ENCODE data around the gene TNFAIP3. TPM values are rescaled to one million over a fixed set of nuclear protein-coding genes. Genes with fewer than 3 reads are reported as not detected.

Gene TNFAIP3
- total RNA-seq, 4 donors from 2014 or later, result 5.9 to 7.8 (median 7.3) TPM

DNA sequence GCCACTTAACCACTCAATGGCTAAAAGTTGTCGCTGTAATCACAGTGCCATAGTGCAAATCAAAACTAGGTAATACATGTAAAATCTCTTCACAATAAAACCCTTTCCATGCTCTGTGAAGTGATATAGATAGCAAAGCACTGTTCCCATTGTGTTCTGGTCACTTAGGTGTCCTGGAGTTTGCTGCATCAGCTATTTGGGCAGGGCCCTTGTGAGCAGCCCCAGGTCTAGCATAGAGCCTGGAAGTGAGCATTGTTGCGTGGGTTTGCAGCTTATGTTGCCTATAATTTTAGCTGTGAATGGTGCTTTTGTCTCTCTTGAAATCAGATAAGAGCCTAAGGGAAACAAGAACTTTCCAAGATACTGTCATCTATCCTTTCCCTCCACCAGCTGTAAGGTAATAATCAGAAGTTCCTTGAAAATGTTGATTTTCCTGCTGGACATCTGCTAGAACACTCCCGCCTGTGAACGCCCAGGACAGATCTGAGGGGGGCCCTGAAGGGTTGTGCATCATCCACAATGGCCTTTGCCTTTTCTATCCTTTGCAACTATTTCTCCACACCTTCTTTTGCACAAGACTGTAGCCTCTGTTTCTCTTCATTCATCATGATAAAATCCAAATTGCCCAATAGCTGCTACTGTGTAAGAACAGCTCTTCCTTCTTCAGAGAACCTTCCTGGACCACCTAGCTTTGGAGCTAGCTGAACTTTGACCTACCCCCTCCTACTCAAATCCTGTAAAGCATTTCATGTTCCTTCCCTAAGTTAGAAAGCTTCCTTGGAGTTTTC lies 57.0 kb downstream of the TNFAIP3 start:
- intact Hi-C loops (cut with DNase I), result no loop called here
- peaks cover 0 to 12% of the 10 kb centered on the region in 2 donors for H3K4me1 ChIP-seq
- TF ChIP-seq, protein P1, sequence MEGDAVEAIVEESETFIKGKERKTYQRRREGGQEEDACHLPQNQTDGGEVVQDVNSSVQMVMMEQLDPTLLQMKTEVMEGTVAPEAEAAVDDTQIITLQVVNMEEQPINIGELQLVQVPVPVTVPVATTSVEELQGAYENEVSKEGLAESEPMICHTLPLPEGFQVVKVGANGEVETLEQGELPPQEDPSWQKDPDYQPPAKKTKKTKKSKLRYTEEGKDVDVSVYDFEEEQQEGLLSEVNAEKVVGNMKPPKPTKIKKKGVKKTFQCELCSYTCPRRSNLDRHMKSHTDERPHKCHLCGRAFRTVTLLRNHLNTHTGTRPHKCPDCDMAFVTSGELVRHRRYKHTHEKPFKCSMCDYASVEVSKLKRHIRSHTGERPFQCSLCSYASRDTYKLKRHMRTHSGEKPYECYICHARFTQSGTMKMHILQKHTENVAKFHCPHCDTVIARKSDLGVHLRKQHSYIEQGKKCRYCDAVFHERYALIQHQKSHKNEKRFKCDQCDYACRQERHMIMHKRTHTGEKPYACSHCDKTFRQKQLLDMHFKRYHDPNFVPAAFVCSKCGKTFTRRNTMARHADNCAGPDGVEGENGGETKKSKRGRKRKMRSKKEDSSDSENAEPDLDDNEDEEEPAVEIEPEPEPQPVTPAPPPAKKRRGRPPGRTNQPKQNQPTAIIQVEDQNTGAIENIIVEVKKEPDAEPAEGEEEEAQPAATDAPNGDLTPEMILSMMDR (IDR thresholded peaks at IDR 0.05), result no peak
- no peak for TF ChIP-seq POLR2A (IDR thresholded peaks at IDR 0.05)
- no peak overlapping the region for H3K27ac ChIP-seq
- no peaks in the 10 kb centered on the region for H3K9me3 ChIP-seq
- WGBS, 2 donors, result 80% methylated on average over 4 of the region's 4 CpGs
- no peaks in the 10 kb centered on the region for H3K27me3 ChIP-seq
- H3K36me3 ChIP-seq, result no peaks in the 10 kb centered on the region
- H3K4me3 ChIP-seq (replicated peaks in 1 of 3), result no peak overlapping the region
- DNase-seq, result no peak

DNA sequence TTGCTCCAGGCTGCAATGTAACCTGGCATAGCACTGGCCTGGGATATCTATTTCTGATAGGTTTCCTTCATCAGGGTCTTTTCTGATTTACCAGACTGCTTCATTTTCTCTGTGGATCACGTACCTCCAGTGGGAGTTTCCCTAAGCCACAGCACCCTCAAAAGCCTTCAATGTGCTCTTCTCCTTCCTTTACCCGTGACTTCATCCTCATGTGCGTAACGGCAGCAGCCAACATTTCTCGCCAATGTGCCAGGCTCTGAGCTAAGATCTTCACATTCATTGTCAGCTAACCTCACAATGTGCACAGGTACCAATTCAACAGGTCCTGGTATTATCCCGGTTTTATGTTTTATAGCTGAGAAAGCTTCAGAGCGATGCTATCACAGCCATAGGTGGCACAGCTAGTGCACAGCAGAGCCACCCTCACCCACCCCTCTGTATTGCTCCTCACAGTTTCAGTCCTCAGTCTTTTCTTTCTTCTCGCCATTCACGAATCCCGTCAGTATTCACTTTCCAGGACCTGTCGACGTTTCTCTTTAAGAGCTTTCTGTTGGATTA lies 58.2 kb downstream of the TNFAIP3 start:
- Histone ChIP-seq H3K9me3 (no peaks in the 10 kb centered on the region), H3K4me1 (peaks cover 0 to 7% of the 10 kb centered on the region in 2 donors), H3K27ac (no peak overlapping the region), H3K4me3 (replicated peaks in 1 of 3) (no peak overlapping the region), H3K27me3 (no peaks in the 10 kb centered on the region), H3K36me3 (no peaks in the 10 kb centered on the region)
- 92 to 93% methylated on average over 12 of the region's 12 CpGs for WGBS, 2 donors
- intact Hi-C loops (cut with DNase I), result no loop called here
- TF ChIP-seq, protein P1 (IDR thresholded peaks at IDR 0.05), result no peak
- TF ChIP-seq POLR2A (IDR thresholded peaks at IDR 0.05), result no peak
- no peak for DNase-seq

GRCh38 chr6:137926207-137926731 lies 59.2 kb downstream of the TNFAIP3 start:
- TF ChIP-seq, protein P1 (IDR thresholded peaks at IDR 0.05), result no peak
- 38 to 43% methylated on average over 1 of the region's 1 CpG for WGBS, 2 donors
- no peaks in the 10 kb centered on the region for H3K27me3 ChIP-seq
- H3K4me3 ChIP-seq (replicated peaks in 1 of 3), result no peak overlapping the region
- peak in 1 of 2 donors; percentile 5 for DNase-seq
- no peaks in the 10 kb centered on the region for H3K36me3 ChIP-seq
- H3K9me3 ChIP-seq, result no peaks in the 10 kb centered on the region
- no peak overlapping the region for H3K27ac ChIP-seq
- intact Hi-C loops (cut with DNase I), result no loop called here
- peaks cover 0 to 7% of the 10 kb centered on the region in 2 donors for H3K4me1 ChIP-seq

- Histone ChIP-seq H3K27ac (no peak overlapping the region), H3K27me3 (no peaks in the 10 kb centered on the region), H3K4me1 (peaks cover 0 to 7% of the 10 kb centered on the region in 2 donors), H3K4me3 (replicated peaks in 1 of 3) (no peak overlapping the region), H3K9me3 (no peaks in the 10 kb centered on the region), H3K36me3 (no peaks in the 10 kb centered on the region)
- WGBS, 2 donors, result 93 to 94% methylated on average over 3 of the region's 3 CpGs
- intact Hi-C loops (cut with DNase I), result no loop called here
- TF ChIP-seq, protein P1 (IDR thresholded peaks at IDR 0.05), result no peak
- no peak for TF ChIP-seq POLR2A (IDR thresholded peaks at IDR 0.05)
- DNase-seq, result no peak
Measured at GRCh38 chr6:137926985-137927384, 59.9 kb downstream of the TNFAIP3 start.

GRCh38 chr6:137927777-137928218 lies 60.7 kb downstream of the TNFAIP3 start:
- Histone ChIP-seq H3K27ac (no peak overlapping the region), H3K9me3 (no peaks in the 10 kb centered on the region), H3K27me3 (no peaks in the 10 kb centered on the region), H3K36me3 (no peaks in the 10 kb centered on the region), H3K4me1 (peaks cover 0 to 7% of the 10 kb centered on the region in 2 donors), H3K4me3 (replicated peaks in 1 of 3) (no peak overlapping the region)
- TF ChIP-seq, protein P1 (IDR thresholded peaks at IDR 0.05), result no peak
- no peak for TF ChIP-seq POLR2A (IDR thresholded peaks at IDR 0.05)
- intact Hi-C loops (cut with DNase I), result no loop called here
- DNase-seq, result no peak
- 47 to 50% methylated on average over 8 of the region's 8 CpGs for WGBS, 2 donors

All from thyroid gland (tissue), 4 donors.